Measurements from ENCODE around the gene MYO9B.

Gene MYO9B

GRCh38 chr19:17163652-17164051, 88.1 kb downstream of the MYO9B start:
- H3K4me1 ChIP-seq (ENCODE audit: control insufficient read depth, low read length) = peaks cover 7% of the 10 kb centered on the region
- no peak overlapping the region for H3K27ac ChIP-seq (ENCODE audit: low read depth, low read length)
- no peaks in the 10 kb centered on the region for H3K9me2 ChIP-seq (replicated peaks; ENCODE audit: control insufficient read depth, low read length)
- H4K20me1 ChIP-seq (ENCODE audit: control insufficient read depth, insufficient read depth, low read depth, low read length) = no peaks in the 10 kb centered on the region
- H3F3A ChIP-seq (ENCODE audit: control insufficient read depth, insufficient read depth) = peaks cover 3% of the 10 kb centered on the region; the same call in 1 of the 2 replicates
- no peak for TF ChIP-seq CTCF (IDR thresholded peaks at IDR 0.05; ENCODE audit: low read depth, low read length, poor library complexity, severe bottlenecking)
- no peak for TF ChIP-seq EZH2phosphoT487 (IDR thresholded peaks at IDR 0.05; ENCODE audit: borderline replicate concordance, low read length)
- no peak overlapping the region for H3K4me3 ChIP-seq (ENCODE audit: low read length)
- no peaks in the 10 kb centered on the region for H3K9me3 ChIP-seq (ENCODE audit: control insufficient read depth, insufficient read depth, low read length)
- H3K27me3 ChIP-seq (ENCODE audit: control insufficient read depth, low read length) = no peaks in the 10 kb centered on the region
- no peaks in the 10 kb centered on the region for H3K79me2 ChIP-seq (ENCODE audit: control insufficient read depth, low read length)
- H3K36me3 ChIP-seq (ENCODE audit: control insufficient read depth, low read length) = peaks cover 82% of the 10 kb centered on the region
- no peak overlapping the region for H3K4me2 ChIP-seq (ENCODE audit: low read length)

GRCh38 chr19:17164639-17165038, 89.1 kb downstream of the MYO9B start:
- peaks cover 2% of the 10 kb centered on the region for H3K4me1 ChIP-seq (ENCODE audit: control insufficient read depth, low read length)

GRCh38 chr19:17165715-17166114, 90.1 kb downstream of the MYO9B start:
- TF ChIP-seq EZH2phosphoT487 (IDR thresholded peaks at IDR 0.05; ENCODE audit: borderline replicate concordance, low read length) (no peak), CTCF (IDR thresholded peaks at IDR 0.05; ENCODE audit: low read depth, low read length, poor library complexity, severe bottlenecking) (no peak)
- H4K20me1 ChIP-seq (ENCODE audit: control insufficient read depth, insufficient read depth, low read depth, low read length) = no peaks in the 10 kb centered on the region
- H3K9me2 ChIP-seq (replicated peaks; ENCODE audit: control insufficient read depth, low read length) = no peaks in the 10 kb centered on the region
- H3K4me3 ChIP-seq (ENCODE audit: low read length) = no peak overlapping the region
- peaks cover 78% of the 10 kb centered on the region for H3K36me3 ChIP-seq (ENCODE audit: control insufficient read depth, low read length)
- no peak overlapping the region for H3K27ac ChIP-seq (ENCODE audit: low read depth, low read length)
- H3K9me3 ChIP-seq (ENCODE audit: control insufficient read depth, insufficient read depth, low read length) = no peaks in the 10 kb centered on the region
- H3K4me2 ChIP-seq (ENCODE audit: low read length) = no peak overlapping the region
- H3K27me3 ChIP-seq (ENCODE audit: control insufficient read depth, low read length) = no peaks in the 10 kb centered on the region
- H3F3A ChIP-seq (ENCODE audit: control insufficient read depth, insufficient read depth) = peaks cover 3% of the 10 kb centered on the region; the same call in 1 of the 2 replicates
- no peaks in the 10 kb centered on the region for H3K79me2 ChIP-seq (ENCODE audit: control insufficient read depth, low read length)
- H3K4me1 ChIP-seq (ENCODE audit: control insufficient read depth, low read length) = 0 out of 2 replicates have a peak, but pooled peaks cover under 1% of the 10 kb centered on the region

More at GRCh38 chr19:17164639-17165038, 89.1 kb downstream of the MYO9B start:
- Histone ChIP-seq H3K9me2 (replicated peaks; ENCODE audit: control insufficient read depth, low read length) (no peaks in the 10 kb centered on the region), H3K27ac (ENCODE audit: low read depth, low read length) (no peak overlapping the region), H3K79me2 (ENCODE audit: control insufficient read depth, low read length) (no peaks in the 10 kb centered on the region), H3K9me3 (ENCODE audit: control insufficient read depth, insufficient read depth, low read length) (no peaks in the 10 kb centered on the region), H3K36me3 (ENCODE audit: control insufficient read depth, low read length) (peaks cover 79% of the 10 kb centered on the region), H3K4me3 (ENCODE audit: low read length) (no peak overlapping the region), H3F3A (ENCODE audit: control insufficient read depth, insufficient read depth) (peaks cover 3% of the 10 kb centered on the region; the same call in 1 of the 2 replicates), H4K20me1 (ENCODE audit: control insufficient read depth, insufficient read depth, low read depth, low read length) (no peaks in the 10 kb centered on the region), H3K4me2 (ENCODE audit: low read length) (no peak overlapping the region), H3K27me3 (ENCODE audit: control insufficient read depth, low read length) (no peaks in the 10 kb centered on the region)
- TF ChIP-seq CTCF (IDR thresholded peaks at IDR 0.05; ENCODE audit: low read depth, low read length, poor library complexity, severe bottlenecking) (no peak), EZH2phosphoT487 (IDR thresholded peaks at IDR 0.05; ENCODE audit: borderline replicate concordance, low read length) (no peak)
